Trophoblast cell (in vitro differentiated cells and primary cell): ENCODE measurements around the gene KCND2.
A peak's percentile ranks its signal among the peaks of the same experiment; 100 is the strongest.

ENCODE experiments used
- DNase-seq, 2 donors: peaks; one replicate each; pipeline ENCODE4 v3.0.0-alpha.2; 2016
- H2AFZ ChIP-seq: 2 replicates; pipeline ENCODE4 v1.6.1; 2013; ENCODE audit warnings: low read length, moderate library complexity, mild to moderate bottlenecking; ENCODE audit not compliant: insufficient read depth, poor library complexity
- H2AK5ac ChIP-seq: 2 replicates; pipeline ENCODE4 v1.6.1; 2013; ENCODE audit warnings: mild to moderate bottlenecking, low read length
- H2BK120ac ChIP-seq: 2 replicates; pipeline ENCODE4 v1.6.1; 2013; ENCODE audit warnings: low read length, mild to moderate bottlenecking, moderate library complexity; ENCODE audit not compliant: insufficient read depth, poor library complexity
- H2BK12ac ChIP-seq: 2 replicates; pipeline ENCODE4 v1.6.1; 2013; ENCODE audit warnings: mild to moderate bottlenecking, low read length, moderate library complexity
- H2BK5ac ChIP-seq: 2 replicates; pipeline ENCODE4 v1.6.1; 2013; ENCODE audit warnings: low read length, low read depth, moderate library complexity, mild to moderate bottlenecking; ENCODE audit not compliant: poor library complexity
- H3K14ac ChIP-seq: 2 replicates; pipeline ENCODE4 v1.6.1; 2013; ENCODE audit warnings: mild to moderate bottlenecking, low read length
- H3K18ac ChIP-seq: 2 replicates; pipeline ENCODE4 v1.6.1; 2013; ENCODE audit warnings: mild to moderate bottlenecking, low read length
- H3K23ac ChIP-seq: 2 replicates; pipeline ENCODE4 v1.6.1; 2013; ENCODE audit warnings: low read length
- H3K27ac ChIP-seq: 2 replicates; pipeline ENCODE4 v1.5.1; 2013; ENCODE audit warnings: low read depth, mild to moderate bottlenecking, inconsistent platforms, low read length, moderate library complexity
- H3K27me3 ChIP-seq: 2 replicates; pipeline ENCODE4 v1.6.1; 2013; ENCODE audit warnings: inconsistent platforms, mild to moderate bottlenecking, low read length, moderate library complexity; ENCODE audit not compliant: insufficient read depth
- H3K36me3 ChIP-seq, 2 experiments: 1 replicate in 1 of 2; 2 replicates in 1 of 2; pipeline ENCODE4 v1.6.1; 2013; ENCODE audit warnings: low read length in 2 of 2, mild to moderate bottlenecking in 2 of 2, moderate library complexity in 1 of 2; ENCODE audit not compliant: insufficient read depth in 2 of 2, control insufficient read depth in 1 of 2
- H3K4ac ChIP-seq: 2 replicates; pipeline ENCODE4 v1.6.1; 2013; ENCODE audit warnings: low read depth, mild to moderate bottlenecking, low read length, moderate library complexity
- H3K4me1 ChIP-seq, 2 experiments: 1 replicate in 1 of 2; 2 replicates in 1 of 2; pipeline ENCODE4 v1.6.1; 2013; ENCODE audit warnings: low read length in 2 of 2, mild to moderate bottlenecking in 2 of 2, moderate library complexity in 1 of 2; ENCODE audit not compliant: insufficient read depth in 2 of 2, control insufficient read depth in 1 of 2
- H3K4me2 ChIP-seq: 2 replicates; pipeline ENCODE4 v1.6.1; 2013; ENCODE audit warnings: inconsistent platforms, mild to moderate bottlenecking, low read length, moderate library complexity
- H3K4me3 ChIP-seq: 2 replicates; pipeline ENCODE4 v1.5.1; 2013; ENCODE audit warnings: mild to moderate bottlenecking, low read depth, low read length, inconsistent platforms
- H3K79me1 ChIP-seq: one replicate; pipeline ENCODE4 v1.6.1; 2013; ENCODE audit warnings: low read length
- H3K79me2 ChIP-seq: 2 replicates; pipeline ENCODE4 v1.6.1; 2013; ENCODE audit warnings: low read length, mild to moderate bottlenecking; ENCODE audit not compliant: control insufficient read depth, insufficient read depth, poor library complexity
- H3K9ac ChIP-seq: 2 replicates; pipeline ENCODE4 v1.6.1; 2013; ENCODE audit warnings: mild to moderate bottlenecking, low read length
- H3K9me3 ChIP-seq: 2 replicates; pipeline ENCODE4 v1.6.1; 2013; ENCODE audit warnings: low read depth, mild to moderate bottlenecking, control low read depth, inconsistent platforms, low read length; ENCODE audit not compliant: insufficient read depth
- H4K12ac ChIP-seq: 2 replicates; pipeline ENCODE4 v1.6.1; 2013; ENCODE audit warnings: low read depth, mild to moderate bottlenecking, low read length, moderate library complexity
- H4K8ac ChIP-seq: 2 replicates; pipeline ENCODE4 v1.6.1; 2013; ENCODE audit warnings: low read depth, mild to moderate bottlenecking, low read length, moderate library complexity
- H4K91ac ChIP-seq: one replicate; pipeline ENCODE4 v1.6.1; 2013; ENCODE audit warnings: low read depth, mild to moderate bottlenecking, low read length, moderate library complexity
- WGBS: extraction: QIAGEN DNeasy Blood & Tissue Kit; methylation state at CpG from one replicate; pipeline ENCODE4 v1.1.7; 2013; ENCODE audit warnings: missing lambda C conversion rate; ENCODE audit not compliant: insufficient read length, insufficient coverage; ENCODE audit errors: extremely low coverage; 5-methylcytosine and 5-hydroxymethylcytosine counted together

The KCND2 gene

DNA sequence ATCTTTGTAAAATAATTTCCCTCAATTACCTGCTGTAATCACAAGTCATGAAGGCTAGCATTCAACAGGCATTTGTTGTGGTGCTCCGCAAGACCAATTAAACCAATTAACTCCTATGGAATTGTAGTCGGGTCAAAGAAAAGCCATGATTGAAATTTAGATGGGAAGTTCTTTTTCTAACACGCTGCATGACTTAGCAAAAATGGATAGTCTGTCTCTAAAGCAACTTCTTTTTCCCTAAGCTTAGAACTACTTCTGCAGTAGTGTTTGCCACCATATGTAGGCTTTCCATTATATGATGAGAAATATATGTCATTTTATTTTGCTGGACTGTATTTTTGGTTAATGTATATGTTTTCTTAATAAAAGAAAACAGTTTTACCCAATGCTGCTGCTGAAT, 465.8 kb downstream of the KCND2 start:
- H3K14ac ChIP-seq, result no peak overlapping the region
- no peak overlapping the region for H3K23ac ChIP-seq
- no peaks in the 10 kb centered on the region for H3K9me3 ChIP-seq
- H3K79me1 ChIP-seq, result no peaks in the 10 kb centered on the region
- H4K8ac ChIP-seq, result no peak overlapping the region
- H3K79me2 ChIP-seq, result no peaks in the 10 kb centered on the region
- H2AFZ ChIP-seq, result no peak overlapping the region
- no peak overlapping the region for H3K9ac ChIP-seq
- no peaks in the 10 kb centered on the region for H3K4me1 ChIP-seq
- WGBS, result no CpG with 5 or more reads among the region's 3 CpGs
- H2BK120ac ChIP-seq, result no peak overlapping the region
- no peak overlapping the region for H3K4me2 ChIP-seq
- no peak overlapping the region for H2BK5ac ChIP-seq
- no peak overlapping the region for H4K12ac ChIP-seq
- DNase-seq, result no peak
- no peak overlapping the region for H2BK12ac ChIP-seq
- H3K4me3 ChIP-seq, result no peak overlapping the region
- no peak overlapping the region for H3K27ac ChIP-seq
- no peaks in the 10 kb centered on the region for H3K36me3 ChIP-seq
- no peak overlapping the region for H3K18ac ChIP-seq
- H3K4ac ChIP-seq, result no peak overlapping the region
- H2AK5ac ChIP-seq, result no peak overlapping the region
- H4K91ac ChIP-seq, result no peak overlapping the region
- H3K27me3 ChIP-seq, result no peaks in the 10 kb centered on the region

DNA sequence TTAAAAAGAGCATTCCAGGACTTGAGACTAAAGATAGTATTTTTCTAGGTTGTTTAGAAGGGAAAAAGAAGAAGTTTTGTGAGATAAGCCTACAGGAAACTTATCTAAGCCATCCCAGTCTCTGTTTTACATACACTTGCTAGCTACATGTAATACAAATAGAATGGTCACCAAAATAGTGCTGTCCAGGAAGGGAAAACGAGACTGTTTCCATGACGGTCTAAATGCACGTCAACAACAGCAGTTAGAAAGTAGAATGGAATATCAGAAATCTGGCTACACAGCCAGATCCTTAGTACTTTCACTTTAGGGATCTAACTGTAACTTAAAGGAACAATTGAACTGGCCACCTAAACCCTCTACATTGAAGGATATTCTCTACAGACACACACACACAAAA, 467.4 kb downstream of the KCND2 start:
- Histone ChIP-seq H3K4me2 (no peak overlapping the region), H2BK5ac (no peak overlapping the region), H3K79me1 (no peaks in the 10 kb centered on the region), H3K9me3 (no peaks in the 10 kb centered on the region), H3K9ac (no peak overlapping the region), H2BK12ac (no peak overlapping the region), H3K23ac (no peak overlapping the region), H2AK5ac (no peak overlapping the region), H4K12ac (no peak overlapping the region), H3K79me2 (no peaks in the 10 kb centered on the region), H2AFZ (no peak overlapping the region), H4K8ac (no peak overlapping the region), H3K4me1 (no peaks in the 10 kb centered on the region), H3K27ac (no peak overlapping the region), H3K4me3 (no peak overlapping the region), H3K18ac (no peak overlapping the region), H4K91ac (no peak overlapping the region), H3K14ac (no peak overlapping the region), H3K4ac (no peak overlapping the region), H3K27me3 (no peaks in the 10 kb centered on the region), H3K36me3 (no peaks in the 10 kb centered on the region), H2BK120ac (no peak overlapping the region)
- no CpG with 5 or more reads among the region's 3 CpGs for WGBS
- DNase-seq, result peak in 1 of 2 donors; percentile 46

DNA sequence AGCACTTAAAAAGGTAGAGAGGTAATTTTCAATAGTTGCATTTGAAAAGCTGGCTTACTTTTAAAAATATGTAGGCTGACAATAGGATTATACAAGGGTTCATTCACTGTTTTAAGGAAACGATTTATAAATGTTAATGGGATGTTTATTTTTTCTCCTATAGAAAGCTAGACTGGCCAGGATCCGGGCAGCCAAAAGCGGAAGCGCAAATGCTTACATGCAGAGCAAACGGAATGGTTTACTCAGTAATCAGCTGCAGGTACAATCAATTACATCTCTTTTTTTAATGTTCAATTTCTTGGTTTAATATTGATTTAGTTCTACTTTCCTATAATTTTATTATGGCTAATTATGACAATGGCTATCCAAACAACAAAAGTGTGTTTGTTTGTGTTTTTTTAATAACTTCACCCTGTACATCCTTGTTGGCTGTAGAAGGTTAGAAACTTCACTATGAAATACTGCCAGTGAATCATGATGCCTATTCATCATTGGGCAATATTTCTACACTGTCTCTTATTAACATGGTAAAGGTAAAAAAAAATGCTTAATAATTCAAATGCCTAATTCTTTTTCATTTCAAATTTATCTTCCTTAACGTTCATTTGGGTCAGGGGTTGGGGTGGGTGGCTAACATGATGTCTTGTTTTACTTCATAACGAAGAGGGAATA, 468.5 kb downstream of the KCND2 start:
- Histone ChIP-seq H3K27ac (no peak overlapping the region), H2BK12ac (no peak overlapping the region), H4K12ac (no peak overlapping the region), H3K14ac (no peak overlapping the region), H2BK5ac (no peak overlapping the region), H3K18ac (no peak overlapping the region), H3K4me2 (no peak overlapping the region), H3K79me1 (no peaks in the 10 kb centered on the region), H3K9me3 (no peaks in the 10 kb centered on the region), H4K91ac (no peak overlapping the region), H3K9ac (no peak overlapping the region), H3K4ac (no peak overlapping the region), H3K36me3 (no peaks in the 10 kb centered on the region), H3K4me1 (no peaks in the 10 kb centered on the region), H3K79me2 (no peaks in the 10 kb centered on the region), H3K4me3 (no peak overlapping the region), H3K27me3 (no peaks in the 10 kb centered on the region), H4K8ac (no peak overlapping the region), H2AFZ (no peak overlapping the region), H2BK120ac (no peak overlapping the region), H2AK5ac (no peak overlapping the region), H3K23ac (no peak overlapping the region)
- WGBS, result no CpG with 5 or more reads among the region's 7 CpGs
- no peak for DNase-seq

DNA sequence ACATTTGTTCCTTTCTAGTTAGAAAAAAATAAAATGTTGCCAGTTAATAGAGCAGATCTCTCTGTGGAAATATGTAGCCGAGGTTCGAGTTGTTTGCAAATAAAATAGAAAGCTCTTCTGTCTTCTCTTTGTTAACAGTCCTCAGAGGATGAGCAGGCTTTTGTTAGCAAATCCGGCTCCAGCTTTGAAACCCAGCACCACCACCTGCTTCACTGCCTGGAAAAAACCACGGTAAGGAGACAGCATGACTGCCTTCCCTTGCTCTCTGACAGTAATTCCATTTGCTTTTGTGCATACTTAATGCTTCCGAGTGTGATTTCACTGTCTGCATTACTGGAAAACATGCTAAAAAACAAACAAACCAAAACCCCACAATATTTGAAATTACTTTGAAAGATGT, 469.4 kb downstream of the KCND2 start:
- Histone ChIP-seq H2AK5ac (no peak overlapping the region), H3K27me3 (no peaks in the 10 kb centered on the region), H3K79me2 (no peaks in the 10 kb centered on the region), H2BK120ac (no peak overlapping the region), H3K9ac (no peak overlapping the region), H3K4me1 (no peaks in the 10 kb centered on the region), H3K18ac (no peak overlapping the region), H3K4me3 (no peak overlapping the region), H4K8ac (no peak overlapping the region), H2AFZ (no peak overlapping the region), H3K79me1 (no peaks in the 10 kb centered on the region), H3K23ac (no peak overlapping the region), H3K14ac (no peak overlapping the region), H3K36me3 (no peaks in the 10 kb centered on the region), H4K12ac (no peak overlapping the region), H3K9me3 (no peaks in the 10 kb centered on the region), H2BK12ac (no peak overlapping the region), H4K91ac (no peak overlapping the region), H2BK5ac (no peak overlapping the region), H3K4me2 (no peak overlapping the region), H3K27ac (no peak overlapping the region), H3K4ac (no peak overlapping the region)
- no CpG with 5 or more reads among the region's 5 CpGs for WGBS
- no peak for DNase-seq
